Activated effector memory CD4-positive, alpha-beta T cell treated with anti-CD3 and anti-CD28 coated beads, Interleukin-2, amount 50 U/mL, for 16 hours (primary cell): ENCODE measurements around the gene IQSEC1.

Experiments used
- DNase-seq: peaks from one replicate; pipeline ENCODE4 v3.0.0-alpha.2; 2020

The IQSEC1 gene

DNA sequence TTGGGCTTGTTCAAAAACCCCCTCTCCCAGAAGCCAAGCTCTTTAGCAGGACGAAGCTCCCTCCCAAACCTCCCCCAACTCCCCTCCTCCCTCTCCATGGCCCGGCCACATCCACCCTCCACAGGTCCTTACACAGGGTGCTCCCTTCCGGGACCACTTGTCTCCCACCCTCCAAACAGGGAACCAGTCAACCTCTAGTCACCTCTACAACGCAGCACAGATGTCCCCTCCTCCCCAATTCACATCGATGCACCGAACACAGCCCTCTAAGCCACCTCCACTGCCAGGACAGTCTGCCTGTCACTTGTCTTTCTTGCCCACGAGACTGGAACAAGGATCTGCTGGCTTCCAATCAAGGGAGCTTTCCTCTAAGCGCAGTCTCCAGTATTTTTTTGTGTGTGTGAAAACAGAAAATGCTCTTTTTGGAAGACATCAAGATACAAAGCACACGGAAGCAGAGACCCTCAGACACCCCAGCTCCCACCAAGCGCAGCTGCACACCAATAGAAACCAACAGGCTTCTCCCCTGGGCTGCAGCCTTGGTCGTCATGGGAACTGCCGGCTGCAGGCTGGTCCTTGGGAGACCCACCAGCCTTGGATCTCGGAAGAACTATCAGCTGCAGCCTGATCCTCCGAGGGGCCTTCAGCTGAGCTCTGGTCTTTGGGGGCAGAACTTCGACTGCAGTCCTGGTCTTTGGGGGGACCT, 26.5 kb downstream of the IQSEC1 start:
- no peak for DNase-seq

DNA sequence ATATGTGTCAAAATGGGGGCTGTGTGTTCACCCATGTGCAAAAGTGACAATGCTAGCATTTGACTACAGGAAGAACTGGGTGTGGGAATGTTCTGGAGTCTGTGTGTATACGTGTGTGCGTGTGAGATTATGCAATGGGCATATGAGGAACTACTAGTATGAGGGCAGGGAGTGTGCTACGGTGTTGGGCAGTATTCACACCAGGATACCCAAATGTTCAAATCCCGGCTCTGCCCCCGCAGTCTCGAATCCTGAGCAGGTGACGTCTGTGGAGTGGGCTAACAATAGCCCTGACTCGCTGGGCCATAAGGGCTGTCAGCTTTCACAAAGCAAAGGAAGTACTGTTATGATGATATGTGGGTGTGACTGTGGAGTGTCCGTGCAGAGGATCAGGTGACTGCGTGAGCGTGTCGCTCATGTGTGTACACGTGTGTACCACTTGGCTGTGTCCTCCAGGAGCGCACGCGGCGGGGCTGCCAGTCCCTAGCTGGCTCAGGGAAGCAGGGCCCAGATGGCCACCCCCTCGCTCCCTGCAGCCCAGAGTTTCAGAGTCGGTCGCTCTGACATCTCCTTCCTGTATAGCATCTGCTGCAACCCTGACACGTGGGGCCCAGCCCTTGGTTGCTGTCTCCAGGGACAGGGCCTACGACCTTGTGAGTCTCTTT, 27.2 kb downstream of the IQSEC1 start:
- no peak for DNase-seq

DNA sequence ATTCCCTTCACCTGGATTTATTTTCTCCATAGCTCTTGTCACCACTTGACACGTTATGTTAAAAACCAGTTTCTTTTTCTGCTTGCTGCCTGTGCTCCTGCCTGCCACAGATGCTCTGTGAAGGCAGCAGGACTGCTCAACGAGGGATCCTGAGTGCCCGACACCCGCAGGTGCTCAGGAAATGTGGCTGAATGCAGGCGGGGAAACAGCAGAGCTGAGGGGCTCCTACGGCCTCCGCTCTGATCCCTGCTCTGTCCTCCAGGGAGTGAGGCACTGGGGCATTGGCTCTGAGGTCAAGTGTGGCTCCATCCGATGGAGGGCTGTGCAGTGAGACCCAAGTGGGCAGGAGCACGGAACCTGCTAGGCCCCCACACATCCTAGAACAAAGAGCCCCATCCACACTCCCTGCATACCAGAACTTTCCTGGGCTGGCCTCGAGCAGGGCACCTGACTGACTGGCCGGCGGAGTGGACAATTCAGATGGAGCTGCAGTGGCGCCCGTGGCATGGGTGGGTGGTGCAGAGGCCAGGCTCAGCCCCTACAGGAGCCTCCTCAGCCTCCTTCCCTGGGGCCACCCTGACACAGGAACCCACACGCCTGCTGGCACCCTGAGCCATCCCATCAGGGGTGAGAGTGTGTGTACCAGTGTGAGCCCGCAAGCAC, 27.9 kb downstream of the IQSEC1 start:
- no peak for DNase-seq

DNA sequence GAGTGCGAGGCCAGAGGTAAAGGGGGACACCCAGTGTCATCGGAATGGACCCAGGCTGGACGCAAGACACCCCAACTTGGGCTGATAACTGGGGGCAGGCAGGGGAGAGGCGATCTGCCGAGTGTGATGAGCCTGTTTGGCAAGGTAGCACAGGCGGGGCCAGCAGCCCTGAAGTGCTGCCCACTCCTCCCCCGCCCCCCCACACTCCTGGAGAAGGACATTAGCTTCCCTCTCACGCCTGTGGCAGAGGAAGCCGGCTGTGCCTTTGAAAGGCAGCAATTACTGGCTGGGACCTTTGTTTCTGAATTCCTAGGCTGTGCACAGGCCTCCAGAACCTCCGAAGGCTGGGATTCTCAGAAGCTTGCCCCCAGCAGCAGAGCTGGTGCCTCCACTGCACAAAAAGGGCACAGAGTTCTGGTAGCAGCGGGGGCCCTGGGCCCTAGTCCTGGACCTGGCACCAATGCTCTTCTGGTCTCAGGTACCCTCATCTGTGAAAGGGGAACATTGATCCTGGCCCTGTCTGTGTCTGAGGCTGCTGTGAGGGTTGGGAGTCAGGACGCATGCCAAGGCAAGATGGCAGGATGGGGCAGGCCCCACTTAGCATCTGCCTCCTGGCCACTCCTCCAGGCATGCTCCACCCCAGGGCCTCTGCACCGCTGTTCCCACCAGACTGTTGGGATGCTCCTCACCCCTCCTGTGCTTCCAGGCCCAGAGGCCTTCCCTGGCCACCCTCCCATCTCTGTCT, 28.6 kb downstream of the IQSEC1 start:
- no peak for DNase-seq

DNA sequence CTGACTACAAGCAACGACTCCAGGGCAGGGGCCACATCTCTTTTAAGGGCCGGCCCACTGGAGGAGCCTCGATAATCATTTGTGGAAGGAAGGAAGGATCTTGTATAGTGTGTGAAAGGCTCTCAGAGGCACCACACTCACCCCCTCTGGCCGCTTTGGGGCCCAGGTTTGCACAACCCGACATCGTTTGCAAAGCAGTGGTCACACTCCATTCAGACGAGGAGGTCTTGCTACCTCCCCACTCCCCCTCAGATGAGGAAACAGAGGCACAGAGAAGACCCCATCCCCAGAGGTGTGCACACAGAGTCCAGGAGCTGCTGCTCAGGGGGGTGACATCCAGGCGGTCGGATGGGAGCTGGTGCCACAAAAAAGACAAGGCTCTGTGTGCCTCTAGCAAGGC, 29.6 kb downstream of the IQSEC1 start:
- no peak for DNase-seq

DNA sequence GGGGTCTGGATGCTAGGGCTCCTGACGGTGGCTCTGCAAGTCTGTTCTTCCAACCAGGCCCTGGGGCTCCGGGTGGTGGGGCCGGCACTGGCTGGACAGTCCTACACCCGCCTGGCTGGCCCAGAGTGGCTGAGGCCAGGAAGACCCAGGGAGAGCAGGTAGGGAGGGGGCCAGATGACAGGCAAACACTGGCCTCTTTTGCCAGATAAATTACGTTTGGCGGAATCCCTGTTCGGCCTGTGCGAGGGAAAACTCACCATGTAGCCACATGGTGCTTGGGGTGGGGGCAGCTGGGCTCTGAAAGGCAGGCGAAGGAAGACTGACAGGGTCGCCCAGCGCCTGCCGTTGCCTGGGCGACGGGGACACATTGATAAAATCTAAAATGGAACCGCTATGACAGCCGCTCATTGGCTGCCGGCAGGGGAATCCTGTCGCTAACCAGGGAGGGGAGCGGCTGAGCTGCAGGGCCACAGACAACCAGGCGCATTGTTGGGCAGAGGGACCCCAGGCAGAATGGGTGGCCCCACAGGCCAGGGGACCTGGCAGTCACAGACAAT, 30.4 kb downstream of the IQSEC1 start:
- no peak for DNase-seq

DNA sequence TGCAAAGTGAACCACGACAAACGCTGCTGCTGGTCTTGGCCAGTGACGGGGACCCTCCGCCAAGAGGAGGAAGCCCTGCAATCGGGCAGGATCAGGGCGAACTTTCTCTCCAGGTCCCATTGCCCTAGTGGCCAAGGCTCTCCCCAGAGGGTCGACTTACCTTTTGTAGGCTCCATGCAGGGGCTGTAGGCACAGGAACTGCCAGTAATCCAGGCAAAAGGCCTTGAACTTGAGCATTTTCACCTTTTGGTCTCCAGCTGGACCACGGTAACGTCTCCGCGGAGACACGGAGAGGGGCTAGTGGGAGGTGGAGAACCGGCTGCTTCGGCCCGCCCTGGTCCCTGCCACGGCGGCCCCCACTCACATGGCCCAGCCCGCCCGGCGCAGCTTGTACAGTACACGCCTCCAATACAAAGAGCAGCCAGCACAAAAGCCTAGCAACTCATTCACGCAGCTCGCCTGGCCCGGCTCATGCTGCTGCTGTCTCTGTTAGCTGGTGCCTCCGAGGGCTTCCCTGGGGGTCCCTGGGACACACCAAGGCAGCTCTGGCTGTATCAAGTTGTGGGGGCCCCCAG, 31.0 kb downstream of the IQSEC1 start:
- no peak for DNase-seq

DNA sequence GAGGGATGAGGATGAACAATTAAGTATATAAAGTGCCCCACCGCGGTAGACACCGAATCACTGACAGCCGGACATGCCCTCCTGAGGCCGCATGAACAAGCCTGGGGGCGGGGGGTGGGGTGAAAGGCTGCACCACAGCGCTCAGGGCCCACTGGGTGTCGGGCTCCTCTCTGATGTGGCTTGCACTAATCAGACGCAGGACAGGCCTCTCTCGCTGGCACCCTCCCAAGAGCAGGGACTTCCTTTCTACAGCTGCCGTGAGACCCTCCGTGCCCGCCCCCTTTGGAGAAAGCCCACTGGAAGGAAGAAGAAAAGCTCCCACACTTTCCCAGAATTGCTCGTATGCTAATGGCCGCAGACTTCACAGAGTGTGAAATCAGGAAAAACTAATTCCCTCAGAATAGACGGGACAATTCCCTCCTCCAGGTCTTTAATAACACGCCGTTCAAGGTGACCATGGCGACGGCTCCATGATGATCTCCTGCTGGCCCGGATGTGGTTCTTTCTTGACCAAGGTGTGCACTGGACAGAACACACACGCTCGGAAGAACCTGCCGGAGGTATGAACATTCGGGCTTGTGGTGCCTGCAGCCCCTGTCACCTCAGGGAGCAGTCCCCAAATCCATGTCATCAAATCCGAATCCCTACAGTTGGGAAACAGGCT, 32.0 kb downstream of the IQSEC1 start:
- no peak for DNase-seq

DNA sequence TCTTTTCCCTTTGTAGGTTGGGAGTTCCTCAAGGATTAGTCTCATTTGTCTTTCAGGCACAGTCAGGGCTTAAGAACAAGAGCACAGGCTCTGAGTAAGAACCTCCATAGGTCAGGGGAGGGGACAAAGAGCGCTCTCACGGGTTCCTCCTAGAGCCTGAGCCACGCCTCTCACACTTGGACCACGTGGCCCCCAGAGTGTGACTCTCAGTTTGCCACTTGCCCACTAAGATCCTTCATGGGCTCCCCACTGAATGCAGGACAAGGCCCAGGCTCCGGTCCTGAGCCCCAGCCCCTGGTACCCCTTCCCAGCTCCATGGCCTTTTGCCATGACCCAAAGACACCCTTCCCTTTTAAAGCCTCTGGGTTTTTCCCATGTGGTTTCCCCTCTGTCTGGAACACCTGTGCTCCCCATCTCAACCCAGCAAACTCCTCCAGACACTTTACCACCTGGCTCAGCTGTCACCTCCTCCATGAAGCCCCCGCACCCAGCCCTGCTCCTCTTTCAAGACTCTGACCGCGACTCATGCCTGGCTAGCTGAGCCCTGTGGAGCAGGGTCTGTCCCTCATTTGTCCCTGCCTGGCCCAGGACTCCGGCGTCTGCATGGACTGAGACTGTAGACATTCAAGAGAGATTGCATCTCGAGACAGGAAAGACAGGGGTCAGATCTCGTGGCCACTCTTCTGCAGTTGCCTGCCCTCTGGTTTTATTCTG, 32.7 kb downstream of the IQSEC1 start:
- no peak for DNase-seq

DNA sequence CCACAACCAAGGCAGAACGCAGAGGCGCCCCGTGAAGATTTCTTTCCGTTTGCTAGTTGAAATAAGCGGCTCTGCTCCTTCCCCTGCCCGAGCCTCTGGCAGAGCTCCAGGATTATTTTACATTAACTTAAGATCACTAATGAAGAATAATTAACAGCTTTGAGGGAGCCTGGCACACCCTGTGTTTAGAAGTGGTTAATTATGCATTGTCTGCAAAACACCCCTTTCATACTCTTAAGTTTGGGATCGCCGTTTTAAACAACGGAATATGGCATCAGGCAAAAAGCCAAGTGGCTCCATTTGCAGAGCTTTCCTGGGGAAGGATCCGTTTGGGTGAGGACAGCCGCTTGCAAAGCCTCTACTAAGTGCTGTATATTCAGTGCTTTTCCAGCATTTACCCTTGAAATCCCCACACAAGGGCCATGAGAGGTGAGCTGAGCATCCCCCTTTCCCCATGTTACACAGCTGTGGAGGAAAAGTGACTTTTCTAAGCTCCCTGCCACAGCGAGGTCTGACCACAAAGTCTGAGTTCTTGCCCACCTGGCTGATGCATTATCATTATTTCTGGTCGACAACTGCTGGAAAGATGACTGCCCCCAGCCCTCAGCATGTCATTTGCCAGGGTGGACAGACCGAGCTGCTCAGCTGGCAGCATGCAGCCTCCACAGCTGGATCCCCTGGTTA, 33.9 kb downstream of the IQSEC1 start:
- no peak for DNase-seq

DNA sequence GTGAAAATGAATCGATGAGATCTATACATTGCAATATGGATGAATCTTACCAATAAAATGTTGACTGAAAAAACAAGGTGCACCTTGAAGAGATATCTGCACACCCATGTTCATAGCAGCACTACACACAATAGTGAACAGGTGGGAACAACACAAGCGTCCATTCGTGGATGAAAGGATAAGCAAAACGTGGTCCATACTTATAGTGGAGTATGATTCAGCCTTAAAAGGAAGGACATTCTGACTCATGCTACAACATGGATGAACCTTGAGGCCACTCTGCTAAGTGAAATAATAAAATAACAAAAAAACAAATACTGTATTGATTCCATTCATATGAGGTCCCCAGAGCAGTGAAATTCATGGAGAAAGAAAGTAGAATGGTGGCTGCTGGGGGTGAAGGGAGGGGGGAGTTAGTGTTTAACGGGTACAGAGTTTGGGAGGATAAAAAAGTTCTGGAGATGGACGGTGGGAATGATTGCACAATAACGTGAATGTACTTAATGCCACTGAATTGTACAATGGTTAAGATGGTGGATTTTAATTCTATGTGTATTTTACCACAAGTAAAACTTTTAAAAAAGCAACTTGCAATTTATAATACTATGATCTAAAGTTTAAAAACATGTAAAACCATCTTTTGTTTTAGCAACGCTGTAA, 35.6 kb downstream of the IQSEC1 start:
- no peak for DNase-seq

DNA sequence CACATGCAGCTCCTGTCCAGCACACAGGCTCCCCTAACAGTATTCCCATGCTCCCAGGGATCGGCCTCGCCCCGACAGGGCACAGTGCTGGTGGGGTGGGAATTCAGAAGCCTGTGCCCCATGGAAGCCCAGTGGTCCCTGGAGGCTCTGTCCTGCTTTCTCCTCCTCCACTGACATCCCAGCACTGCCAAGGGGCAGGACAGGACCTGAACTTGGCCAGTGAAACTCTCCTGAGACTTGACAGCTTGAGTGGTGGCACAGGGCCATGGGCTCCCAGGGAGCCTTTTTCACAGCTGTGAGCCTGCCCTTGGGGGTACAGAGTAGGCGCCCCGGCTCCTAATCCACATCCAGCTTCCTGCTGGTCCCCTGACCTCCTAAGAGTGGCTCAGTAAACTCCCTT, 38.4 kb downstream of the IQSEC1 start:
- no peak for DNase-seq

DNA sequence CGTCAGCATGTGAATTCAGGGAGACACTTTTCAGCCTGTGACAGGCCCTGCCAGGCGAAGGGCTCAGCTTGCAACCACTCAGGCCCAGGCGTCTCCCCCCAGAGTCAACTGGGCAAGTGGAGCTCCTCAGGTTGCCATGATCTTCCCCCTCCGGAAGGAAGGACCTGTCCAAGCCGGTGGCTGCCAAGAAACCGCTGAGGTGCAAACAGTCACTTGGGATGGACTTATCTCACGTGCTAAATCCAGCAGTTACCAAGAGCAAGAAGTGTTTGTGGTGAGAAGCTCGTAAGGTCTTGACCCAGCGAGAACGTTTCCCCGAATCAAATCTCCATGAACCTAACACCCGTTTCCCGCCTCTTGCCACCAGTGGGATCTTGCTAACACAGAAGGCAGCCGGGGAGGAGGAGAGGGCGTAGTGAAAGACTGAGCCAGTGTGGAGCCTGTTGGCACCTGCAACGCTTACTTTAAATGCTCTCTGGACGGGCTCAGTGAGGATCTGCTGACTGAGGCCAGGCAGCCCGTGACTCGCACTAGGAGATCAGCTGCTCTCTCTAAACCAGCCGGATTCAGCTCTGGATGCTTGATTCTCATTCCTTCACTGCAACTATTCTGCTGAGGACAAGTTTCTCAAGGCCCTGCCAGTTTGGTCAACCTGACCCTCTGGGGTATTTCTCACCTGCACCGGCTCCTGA, 39.0 kb downstream of the IQSEC1 start:
- DNase-seq, result no peak

DNA sequence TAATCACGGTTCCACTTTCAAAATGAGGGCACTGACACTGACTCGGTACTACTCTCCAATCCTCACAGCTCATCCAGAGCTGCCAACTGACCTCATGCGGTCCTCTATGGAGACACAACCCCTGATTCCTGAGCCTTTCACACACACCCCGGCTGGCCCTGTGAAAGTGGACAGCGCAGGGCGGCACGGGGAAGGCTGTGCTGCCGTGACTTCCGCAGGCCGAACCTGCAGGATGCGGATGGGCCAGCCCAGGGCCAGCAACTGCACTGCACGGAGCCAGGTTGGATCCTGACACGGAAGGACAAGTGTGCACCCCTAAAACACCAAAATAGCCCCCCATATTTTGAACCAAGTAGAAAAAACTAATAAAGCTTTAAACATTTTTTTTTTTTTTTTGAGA, 41.0 kb downstream of the IQSEC1 start:
- DNase-seq, result no peak

DNA sequence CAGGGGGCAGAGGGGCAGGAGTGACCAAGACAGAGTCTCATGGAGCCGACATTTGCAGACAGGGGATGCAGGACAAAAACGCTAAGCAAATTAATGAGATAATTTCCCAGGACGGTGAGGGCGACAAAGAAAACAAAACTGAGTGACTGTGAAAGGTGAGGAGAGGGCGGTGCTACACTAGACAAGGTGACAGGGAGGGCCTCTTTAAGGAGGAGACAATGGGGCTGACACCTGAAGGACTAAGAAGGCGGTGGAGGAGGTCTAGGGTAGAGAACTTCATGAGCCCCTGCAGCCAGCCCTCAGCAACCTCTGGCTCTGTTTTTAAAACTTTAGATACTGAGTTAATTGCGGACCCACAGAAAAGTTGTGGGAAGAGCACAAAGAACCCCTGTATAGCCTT, 41.6 kb downstream of the IQSEC1 start:
- no peak for DNase-seq

DNA sequence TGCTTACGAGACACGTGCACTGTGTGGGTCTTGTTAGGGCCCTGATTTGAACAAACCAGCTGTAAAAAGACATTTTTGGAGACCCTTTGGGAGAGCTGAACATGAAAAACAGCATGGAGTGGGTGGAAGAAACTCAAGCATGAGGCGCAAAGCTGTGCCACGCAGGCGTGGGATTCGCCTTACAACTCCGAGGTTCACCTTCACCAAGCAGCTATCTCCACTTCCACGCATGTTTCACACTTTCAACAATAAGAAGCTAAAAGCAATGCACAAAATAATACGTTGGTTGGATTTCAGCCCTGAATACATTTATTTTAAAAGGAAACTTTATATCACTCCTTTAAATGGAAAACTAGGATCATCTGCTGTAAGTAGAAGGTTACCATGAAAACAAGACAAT, 42.5 kb downstream of the IQSEC1 start:
- no peak for DNase-seq

DNA sequence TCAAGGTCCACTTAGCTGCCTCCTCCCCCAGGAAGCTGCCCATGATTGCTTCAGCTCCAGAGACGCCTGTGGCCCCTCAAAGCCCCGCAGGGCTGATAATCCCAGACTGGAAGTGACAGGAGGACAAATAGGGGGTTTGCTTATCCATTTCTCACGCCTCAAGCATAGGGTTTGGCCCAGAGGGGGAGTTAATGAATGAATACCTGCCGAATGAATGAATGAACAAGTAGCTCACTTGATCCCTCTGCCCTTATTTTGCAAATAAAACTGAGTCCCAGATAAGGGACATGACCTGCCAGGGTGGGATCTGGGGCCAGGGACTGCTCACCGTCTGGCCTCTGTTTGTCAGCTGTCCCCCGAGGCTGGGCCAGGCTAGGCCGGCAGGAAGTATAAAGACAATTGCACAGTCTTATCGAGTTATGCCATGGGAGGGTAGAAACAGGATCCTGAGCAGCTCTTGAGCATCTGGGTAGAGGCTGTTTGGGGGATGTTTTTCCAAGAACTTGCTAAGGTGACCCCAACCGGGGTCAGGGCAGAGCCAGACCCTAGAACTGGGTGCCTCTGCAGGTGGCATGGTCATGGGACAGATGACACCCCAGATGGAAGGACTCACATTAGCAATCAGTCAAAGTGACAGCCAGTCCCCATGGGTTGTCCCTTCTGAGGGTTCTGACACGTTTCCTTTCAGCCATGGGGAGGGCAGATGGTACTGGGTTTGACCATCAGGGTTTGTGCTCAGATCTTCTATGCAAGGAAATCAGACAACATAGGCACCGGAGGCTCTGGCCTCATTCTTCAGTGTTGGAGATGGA, 45.0 kb downstream of the IQSEC1 start:
- no peak for DNase-seq

DNA sequence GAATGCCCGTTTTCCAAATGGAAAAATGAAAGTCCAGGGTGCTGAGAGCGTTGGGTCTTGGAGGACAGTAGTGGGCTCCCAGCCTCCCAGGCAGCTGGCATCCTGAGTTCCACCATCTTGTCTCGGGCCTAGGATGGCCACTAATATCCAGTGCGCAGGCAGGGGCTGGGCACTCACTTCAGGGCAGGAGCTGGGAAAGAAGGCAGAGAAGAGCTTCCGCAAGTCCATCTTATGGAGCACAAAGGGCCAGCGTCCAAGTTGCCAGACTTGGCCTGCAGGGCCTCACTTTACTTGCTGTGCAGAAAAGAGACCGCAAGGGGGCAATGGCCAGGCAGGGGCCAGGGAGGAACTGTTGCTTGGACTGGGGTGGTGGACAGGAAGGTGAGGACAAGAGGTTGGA, 46.1 kb downstream of the IQSEC1 start:
- no peak for DNase-seq

DNA sequence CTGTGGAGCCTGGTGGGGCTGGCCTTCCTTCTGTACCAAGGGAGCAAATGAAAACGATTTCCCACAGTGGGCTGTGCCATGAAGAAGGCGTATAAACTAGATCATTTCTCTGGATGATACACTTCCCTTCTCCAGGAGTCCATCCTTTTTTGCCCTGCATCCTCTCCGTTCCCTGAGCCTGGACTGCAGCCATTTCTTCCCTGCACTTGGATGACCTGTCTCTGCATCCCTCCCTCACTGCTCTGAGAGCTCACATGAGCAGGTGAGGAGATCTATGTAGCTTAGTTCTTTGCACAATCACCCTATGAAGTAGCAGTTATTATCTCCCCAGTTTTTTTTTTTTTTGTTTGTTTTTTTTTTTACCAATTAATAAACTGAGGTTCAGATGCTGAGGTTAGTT, 46.7 kb downstream of the IQSEC1 start:
- DNase-seq, result no peak
